Measurements from ENCODE around the gene ABCB1.
"Not testable (repeated sequence)": the region's sequence is repeated elsewhere in the genome, so short reads cannot be mapped to it uniquely, and the experiment has no call there.

Gene ABCB1

DNA sequence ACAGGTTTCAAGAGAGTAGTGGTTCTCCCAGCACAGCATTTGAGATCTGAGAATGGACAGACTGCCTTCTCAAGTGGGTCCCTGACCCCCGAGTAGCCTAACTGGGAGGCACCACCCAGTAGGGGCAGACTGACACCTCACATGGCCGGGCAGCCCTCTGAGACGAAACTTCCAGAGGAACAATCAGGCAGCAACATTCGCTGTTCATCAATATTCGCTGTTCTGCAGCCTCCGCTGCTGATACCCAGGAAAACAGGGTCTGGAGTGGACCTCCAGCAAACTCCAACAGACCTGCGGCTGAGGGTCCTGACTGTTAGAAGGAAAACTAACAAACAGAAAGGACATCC, 135.2 kb downstream of the ABCB1 start:
- DNase-seq: not testable (repeated sequence)

DNA sequence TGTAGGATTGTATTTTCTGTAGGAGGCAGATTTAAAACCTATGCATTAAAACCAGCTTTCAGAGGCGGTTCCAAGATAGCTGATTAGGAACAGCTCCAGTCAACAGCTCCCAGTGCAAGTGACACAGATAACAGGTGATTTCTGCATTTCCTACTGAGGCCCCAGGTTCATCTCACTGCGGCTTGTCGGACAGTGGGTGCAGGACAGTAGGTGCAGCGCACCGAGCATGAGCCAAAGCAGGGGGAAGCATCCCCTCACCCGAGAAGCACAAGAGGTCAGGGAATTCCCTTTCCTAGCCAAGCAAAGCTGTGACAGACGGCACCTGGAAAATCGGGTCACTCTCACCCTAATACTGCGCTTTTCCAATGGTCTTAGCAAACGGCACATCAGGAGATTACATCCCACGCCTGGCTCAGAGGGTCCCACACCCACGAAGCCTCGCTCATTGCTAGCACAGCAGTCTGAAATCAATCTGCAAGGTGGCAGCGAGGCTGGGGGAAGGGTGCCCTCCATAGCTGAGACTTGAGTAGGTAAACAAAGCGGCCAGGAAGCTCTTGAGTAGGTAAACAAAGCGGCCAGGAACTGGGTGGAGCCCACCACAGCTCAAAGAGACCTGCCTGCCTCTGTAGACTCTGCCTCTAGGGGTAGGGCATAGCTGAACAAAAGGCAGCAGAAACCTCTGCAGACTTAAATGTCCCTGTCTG, 135.7 kb downstream of the ABCB1 start:
- peak; percentile 69 for DNase-seq

DNA sequence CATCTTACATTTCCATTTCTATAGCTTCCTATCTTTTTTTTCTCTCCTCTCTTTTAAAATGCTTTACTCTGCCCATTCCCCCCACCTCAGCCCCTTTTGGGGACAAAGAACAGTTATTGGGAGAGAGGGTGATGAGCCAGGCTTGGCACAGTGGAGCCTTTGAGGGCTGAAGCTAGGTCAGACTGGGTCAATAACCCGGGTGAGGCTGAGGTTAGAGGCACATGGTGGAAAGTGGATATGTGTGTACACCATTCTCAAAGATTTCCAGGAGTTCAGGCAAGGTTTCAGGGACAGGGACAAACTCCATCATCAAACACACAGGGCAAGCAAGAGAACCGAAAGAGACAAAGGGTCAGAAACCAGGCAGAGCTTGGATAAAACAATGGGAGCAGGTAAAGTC, 136.7 kb downstream of the ABCB1 start:
- no peak for DNase-seq

DNA sequence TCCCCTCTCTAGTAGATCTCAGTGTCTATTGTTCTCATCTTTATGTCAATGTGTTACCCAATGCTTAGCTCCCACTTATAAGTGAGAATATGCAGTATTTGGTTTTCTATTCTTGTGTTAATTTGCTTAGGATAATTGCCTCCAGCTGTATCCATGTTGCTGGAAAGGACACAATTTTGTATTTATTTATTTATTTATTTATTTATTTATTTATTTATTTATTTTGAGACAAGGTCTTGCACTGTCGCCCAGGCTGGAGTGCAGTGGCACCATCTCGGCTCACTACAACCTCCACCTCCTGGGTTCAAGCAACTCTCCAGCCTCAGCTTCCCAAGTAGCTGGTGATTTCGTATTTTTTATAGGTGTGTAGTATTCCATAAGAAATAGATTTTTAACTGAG, 140.2 kb downstream of the ABCB1 start:
- not testable (repeated sequence) for DNase-seq

DNA sequence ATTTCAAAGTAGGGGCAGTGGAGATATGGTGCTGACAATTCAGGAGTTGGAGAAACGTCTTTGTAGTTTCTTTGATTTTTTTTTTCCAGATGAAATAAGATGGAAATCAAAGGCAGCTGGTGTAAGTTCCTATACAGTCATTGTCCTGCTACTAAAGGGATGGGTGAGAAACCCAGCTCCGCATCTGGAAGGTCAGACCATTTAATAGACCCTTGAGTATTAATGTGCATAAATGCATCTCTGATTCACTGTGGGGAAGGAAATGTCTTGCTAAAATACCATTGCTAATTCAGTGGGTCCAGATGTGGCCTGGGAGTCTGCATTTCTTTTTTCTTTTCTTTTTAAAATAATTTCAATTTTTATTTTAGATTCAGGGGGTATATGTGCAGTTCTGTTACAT, 140.7 kb downstream of the ABCB1 start:
- DNase-seq: no peak

DNA sequence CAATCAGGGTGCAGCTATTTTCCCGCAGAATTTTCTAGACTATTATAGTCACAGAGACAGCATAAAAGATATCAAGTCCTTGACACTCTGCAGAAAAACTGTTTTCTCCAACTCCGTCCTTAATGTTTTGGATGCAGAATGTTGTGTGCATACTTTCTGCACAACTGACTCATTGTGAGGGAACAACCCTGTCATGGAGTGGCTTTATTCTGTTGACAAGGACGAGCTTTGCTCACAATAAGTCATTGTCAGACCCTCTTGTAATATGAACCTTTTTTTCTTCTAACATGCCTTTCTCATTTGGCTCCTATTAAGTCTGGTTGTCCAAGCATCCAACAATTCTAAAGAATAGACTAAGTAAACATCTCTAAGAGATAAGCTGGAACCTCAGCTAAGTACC, 142.5 kb downstream of the ABCB1 start:
- no peak for DNase-seq

DNA sequence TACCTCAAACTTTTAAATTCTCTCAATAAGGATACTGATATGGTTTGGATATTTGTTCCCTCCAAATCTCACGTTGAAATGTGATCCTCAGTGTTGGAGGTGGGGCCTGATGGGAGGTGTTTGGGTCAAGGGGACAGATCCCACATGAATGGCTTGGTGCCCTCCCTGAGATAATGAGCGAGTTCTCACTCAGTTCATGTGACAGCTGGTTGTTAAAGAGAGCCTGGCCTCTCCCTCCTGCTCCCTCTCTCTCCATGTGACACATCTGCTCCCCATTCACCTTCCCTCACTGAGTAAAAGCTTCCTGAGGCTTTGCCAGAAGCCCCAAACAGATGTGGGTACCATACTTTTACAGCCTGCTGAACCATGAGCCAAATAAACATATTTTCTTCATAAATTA, 144.4 kb downstream of the ABCB1 start:
- DNase-seq: no peak
